Upper lobe of left lung (tissue), 6 donors: ENCODE data around the gene CNP. TPM values are rescaled to one million over a fixed set of nuclear protein-coding genes. Genes with fewer than 3 reads are reported as not detected.

Experiments used
- ATAC-seq, 2 donors: fragments of 200-7000 bp; cut with Tn5 transposase; one replicate each; pipeline ENCODE4 v1.9.1; 2022; ENCODE audit warnings: mild to moderate bottlenecking in 2 of 2, moderate library complexity in 2 of 2; ENCODE audit not compliant: low FRiP score in 2 of 2
- DNase-seq, 2 donors: peaks; one replicate each; pipeline ENCODE4 v3.0.0-alpha.2; 2019 to 2020
- H3K27ac ChIP-seq, 4 donors: fragments of 200-600 bp; sonication (generic); one replicate each; pipeline ENCODE4 v1.5.1; 2016 to 2019
- H3K27me3 ChIP-seq, 4 donors: fragments of 200-600 bp; sonication (generic); one replicate each; pipeline ENCODE4 v1.5.1; 2017 to 2019
- H3K36me3 ChIP-seq, 4 donors: fragments of 200-600 bp; sonication (generic); one replicate each; pipeline ENCODE4 v1.5.1; 2016 to 2019
- H3K4me1 ChIP-seq, 4 donors: fragments of 200-600 bp; sonication (generic); one replicate each; pipeline ENCODE4 v1.5.1; 2018 to 2019
- H3K4me3 ChIP-seq, 4 donors: fragments of 200-600 bp; sonication (generic); one replicate each; pipeline ENCODE4 v1.5.1; 2017 to 2019; ENCODE audit warnings: mild to moderate bottlenecking in 2 of 4, moderate library complexity in 1 of 4
- H3K9me3 ChIP-seq, 4 donors: fragments of 200-600 bp; sonication (generic); one replicate each; pipeline ENCODE4 v1.5.1; 2018 to 2019
- EP300 ChIP-seq, 4 donors: sonication (generic); formaldehyde crosslinking; IDR thresholded peaks; one replicate each; pipeline ENCODE4 v1.5.1; 2017; ENCODE audit warnings: antibody characterized with exemption in 4 of 4, control low read depth in 2 of 4
- POLR2A ChIP-seq, 4 donors: fragments of 450-650 bp; IDR thresholded peaks; one replicate each; pipeline ENCODE4 v1.5.1; 2016 to 2017; ENCODE audit warnings: antibody characterized with exemption in 4 of 4, mild to moderate bottlenecking in 2 of 4
- POLR2AphosphoS5 ChIP-seq, 2 donors: sonication (generic); formaldehyde crosslinking; IDR thresholded peaks; one replicate each; pipeline ENCODE4 v1.5.1; 2017; ENCODE audit warnings: antibody characterized with exemption in 2 of 2
- WGBS, 2 donors: methylation state at CpG; one replicate each; pipeline ENCODE4 v1.1.5; 2017 to 2018; 5-methylcytosine and 5-hydroxymethylcytosine counted together
- total RNA-seq, 6 donors: library from RNA; depleted of rRNA in 4 of 6; stranded (reverse); fragments of >200 nt in 4 of 6; gene quantifications; one replicate each; pipeline versions ENCODE4 v1.1.0 to v1.2.1, GENCODE V29; 2016 to 2021
- TF ChIP-seq, protein P1 (sequence below), 6 experiments: fragments of 450-650 bp in 4 of 6; fragments of 200-600 bp in 2 of 6; sonication (generic) in 2 of 6; IDR thresholded peaks; one replicate each; pipeline ENCODE4 v1.5.1; 2016 to 2019; ENCODE audit warnings: antibody characterized with exemption in 6 of 6
- donor health status: DM: no; HTN: no; CAD: no; lungs with moderate emphysema.
- donor health status: DM: no; HTN: yes; CAD: no; lungs with severe emphysema.

The CNP gene
- total RNA-seq, 6 donors from 2014 or later = 33.4 to 62.3 (median 45.3) TPM

- peak overlapping the region in 2 of 4 donors; percentile 3 to 33 for H3K27ac ChIP-seq
- H3K9me3 ChIP-seq = no peaks in the 10 kb centered on the region
- H3K36me3 ChIP-seq = peaks cover 35 to 77% (median 52%) of the 10 kb centered on the region in 4 donors
- TF ChIP-seq EP300 (IDR thresholded peaks at IDR 0.05) (no peak), POLR2A (IDR thresholded peaks at IDR 0.05) (no peak), POLR2AphosphoS5 (IDR thresholded peaks at IDR 0.05) (no peak)
- TF ChIP-seq, protein P1, sequence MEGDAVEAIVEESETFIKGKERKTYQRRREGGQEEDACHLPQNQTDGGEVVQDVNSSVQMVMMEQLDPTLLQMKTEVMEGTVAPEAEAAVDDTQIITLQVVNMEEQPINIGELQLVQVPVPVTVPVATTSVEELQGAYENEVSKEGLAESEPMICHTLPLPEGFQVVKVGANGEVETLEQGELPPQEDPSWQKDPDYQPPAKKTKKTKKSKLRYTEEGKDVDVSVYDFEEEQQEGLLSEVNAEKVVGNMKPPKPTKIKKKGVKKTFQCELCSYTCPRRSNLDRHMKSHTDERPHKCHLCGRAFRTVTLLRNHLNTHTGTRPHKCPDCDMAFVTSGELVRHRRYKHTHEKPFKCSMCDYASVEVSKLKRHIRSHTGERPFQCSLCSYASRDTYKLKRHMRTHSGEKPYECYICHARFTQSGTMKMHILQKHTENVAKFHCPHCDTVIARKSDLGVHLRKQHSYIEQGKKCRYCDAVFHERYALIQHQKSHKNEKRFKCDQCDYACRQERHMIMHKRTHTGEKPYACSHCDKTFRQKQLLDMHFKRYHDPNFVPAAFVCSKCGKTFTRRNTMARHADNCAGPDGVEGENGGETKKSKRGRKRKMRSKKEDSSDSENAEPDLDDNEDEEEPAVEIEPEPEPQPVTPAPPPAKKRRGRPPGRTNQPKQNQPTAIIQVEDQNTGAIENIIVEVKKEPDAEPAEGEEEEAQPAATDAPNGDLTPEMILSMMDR (IDR thresholded peaks at IDR 0.05) = no peak
- DNase-seq (no peak), ATAC-seq (no peak)
- H3K4me3 ChIP-seq = no peak overlapping the region
- 64 to 66% methylated on average over 3 of the region's 3 CpGs for WGBS, 2 donors
- no peaks in the 10 kb centered on the region for H3K27me3 ChIP-seq
- peaks cover 6 to 26% (median 17%) of the 10 kb centered on the region in 4 donors for H3K4me1 ChIP-seq
Measured at GRCh38 chr17:42000413-42001133, 34.0 kb downstream of the CNP start.

- Histone ChIP-seq H3K4me3 (no peak overlapping the region), H3K36me3 (peaks cover 24 to 65% (median 40%) of the 10 kb centered on the region in 4 donors), H3K27me3 (no peaks in the 10 kb centered on the region), H3K4me1 (peaks cover 6 to 27% (median 23%) of the 10 kb centered on the region in 4 donors), H3K27ac (no peak overlapping the region), H3K9me3 (no peaks in the 10 kb centered on the region)
- WGBS, 2 donors = 88 to 93% methylated on average over 2 of the region's 2 CpGs
- TF ChIP-seq POLR2AphosphoS5 (IDR thresholded peaks at IDR 0.05) (no peak), POLR2A (IDR thresholded peaks at IDR 0.05) (no peak), EP300 (IDR thresholded peaks at IDR 0.05) (no peak)
- TF ChIP-seq, protein P1 (IDR thresholded peaks at IDR 0.05) = no peak
- ATAC-seq = no peak
- DNase-seq = no peak
Measured at GRCh38 chr17:42001729-42002128, 35.1 kb downstream of the CNP start.

GRCh38 chr17:42002175-42002791, 35.7 kb downstream of the CNP start:
- H3K9me3 ChIP-seq = no peaks in the 10 kb centered on the region
- TF ChIP-seq, protein P1 (IDR thresholded peaks at IDR 0.05) = no peak
- TF ChIP-seq POLR2A (IDR thresholded peaks at IDR 0.05) = no peak
- H3K4me1 ChIP-seq = peaks cover 10 to 28% (median 24%) of the 10 kb centered on the region in 4 donors
- 84 to 85% methylated on average over 7 of the region's 7 CpGs for WGBS, 2 donors
- no peak overlapping the region for H3K27ac ChIP-seq
- peaks cover 19 to 60% (median 35%) of the 10 kb centered on the region in 4 donors for H3K36me3 ChIP-seq
- no peaks in the 10 kb centered on the region for H3K27me3 ChIP-seq
- H3K4me3 ChIP-seq = no peak overlapping the region
- ATAC-seq (no peak), DNase-seq (no peak)

DNA sequence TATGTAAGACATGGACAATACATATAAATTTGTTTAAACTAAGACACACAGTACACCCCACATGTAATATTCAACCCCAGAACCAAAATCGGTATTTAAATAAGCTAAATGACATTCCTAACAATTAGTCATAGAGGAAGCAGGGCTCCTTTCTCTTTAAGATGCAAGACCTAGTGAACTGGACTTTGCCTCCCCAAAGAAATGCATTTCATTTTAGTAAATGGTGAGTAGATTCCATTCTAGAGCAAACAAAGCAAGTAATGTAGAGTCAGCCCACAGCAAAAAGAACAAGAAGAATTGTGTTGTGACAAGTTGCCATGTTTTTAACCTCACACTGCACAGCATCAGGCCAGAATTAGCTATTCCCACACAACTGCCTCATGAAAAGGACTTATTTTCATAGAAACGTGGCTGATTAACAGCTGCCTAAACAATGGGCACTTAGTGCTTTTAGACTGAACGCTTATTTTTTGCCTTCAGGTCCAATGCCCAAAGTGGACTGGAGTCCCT, 36.3 kb downstream of the CNP start:
- DNase-seq (no peak), ATAC-seq (no peak)
- Histone ChIP-seq H3K9me3 (no peaks in the 10 kb centered on the region), H3K27ac (no peak overlapping the region), H3K27me3 (no peaks in the 10 kb centered on the region), H3K4me1 (peaks cover 12 to 28% (median 24%) of the 10 kb centered on the region in 4 donors), H3K36me3 (peaks cover 14 to 54% (median 29%) of the 10 kb centered on the region in 4 donors), H3K4me3 (no peak overlapping the region)
- WGBS, 2 donors = 80 to 81% methylated on average over 3 of the region's 3 CpGs
- no peak for TF ChIP-seq EP300 (IDR thresholded peaks at IDR 0.05)
- TF ChIP-seq, protein P1 (IDR thresholded peaks at IDR 0.05) = no peak
- TF ChIP-seq POLR2AphosphoS5 (IDR thresholded peaks at IDR 0.05) = no peak
- TF ChIP-seq POLR2A (IDR thresholded peaks at IDR 0.05) = no peak
